RKO (cell line): Measurements from ENCODE around the gene EPB41L1.

Experiments used
- DNase-seq: peaks from one replicate; pipeline ENCODE4 v3.0.0-alpha.2; 2016; ENCODE audit warnings: low spot score

EPB41L1 gene

GRCh38 chr20:36154700-36155628 lies at the start of gene EPB41L1:
EPB41L1 (plus strand) TSS chr20:36154740; CDS start chr20:36173778, 19,038 bp downstream.
- peak; percentile 52 for DNase-seq

- no peak for DNase-seq
Observed at GRCh38 chr20:36104856-36105255, 49.7 kb upstream of the EPB41L1 start.

DNA sequence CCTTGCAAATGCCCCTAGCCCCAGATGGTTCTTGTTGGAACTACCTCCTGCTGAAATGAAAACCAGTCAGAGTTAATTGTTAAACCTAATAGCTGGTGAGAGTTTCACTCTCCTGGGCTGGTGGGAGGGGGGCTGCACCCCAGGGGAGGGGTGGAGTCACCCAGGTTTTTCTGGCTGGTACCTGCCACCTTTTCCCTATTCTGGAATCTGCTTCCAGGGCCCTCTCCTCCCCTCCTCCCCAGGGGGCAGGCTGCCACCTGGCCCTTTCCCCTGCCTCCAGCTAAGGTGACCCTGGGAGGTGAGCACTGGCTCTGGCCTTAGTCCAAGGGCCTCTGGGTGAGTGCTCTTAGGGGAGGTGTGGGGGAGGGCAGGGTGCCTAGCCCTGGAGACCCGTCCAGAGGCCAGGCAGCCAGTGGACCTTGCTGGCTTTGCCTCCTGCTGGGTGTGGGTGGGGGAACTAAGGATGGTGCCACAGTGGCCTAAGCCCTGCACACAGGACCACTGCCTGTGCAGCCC lies 48.8 kb upstream of the EPB41L1 start:
- no peak for DNase-seq

- no peak for DNase-seq
Observed at GRCh38 chr20:36106606-36107005, 47.9 kb upstream of the EPB41L1 start.

GRCh38 chr20:36107881-36108280 lies 46.7 kb upstream of the EPB41L1 start:
- DNase-seq: no peak

DNA sequence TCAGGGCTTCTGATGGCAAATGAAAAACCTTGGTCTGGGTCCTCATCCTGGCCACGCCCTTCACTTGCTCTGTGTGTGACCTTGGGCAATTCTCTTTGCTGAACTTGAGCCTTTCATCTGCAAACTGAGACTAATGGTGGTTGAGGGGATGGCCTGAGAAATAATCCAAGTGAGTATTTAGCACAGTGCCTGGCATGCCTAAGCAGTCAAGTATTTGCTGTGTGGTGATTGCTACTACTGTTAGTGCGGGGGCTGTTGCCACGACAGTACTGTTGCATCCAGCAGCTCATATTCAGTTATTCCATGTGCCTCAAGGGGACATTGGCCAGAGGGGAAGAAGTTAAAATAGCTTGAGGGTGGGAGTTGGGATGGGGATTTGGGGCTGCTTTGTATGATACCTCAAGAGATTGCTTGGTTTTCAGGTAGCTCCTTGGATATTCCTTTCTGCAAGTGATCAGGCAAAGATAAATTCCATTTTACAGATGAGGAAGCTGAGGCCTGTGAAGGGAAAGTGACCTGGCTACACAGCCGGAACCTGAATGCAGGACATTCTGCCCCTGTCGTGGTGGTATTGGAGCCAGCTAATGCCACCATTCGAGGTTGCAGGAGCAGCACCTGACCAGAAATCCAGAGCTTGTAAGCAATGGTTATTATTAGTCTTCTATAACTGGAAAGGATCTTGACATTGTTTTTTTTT lies 45.1 kb upstream of the EPB41L1 start:
- DNase-seq: no peak

DNA sequence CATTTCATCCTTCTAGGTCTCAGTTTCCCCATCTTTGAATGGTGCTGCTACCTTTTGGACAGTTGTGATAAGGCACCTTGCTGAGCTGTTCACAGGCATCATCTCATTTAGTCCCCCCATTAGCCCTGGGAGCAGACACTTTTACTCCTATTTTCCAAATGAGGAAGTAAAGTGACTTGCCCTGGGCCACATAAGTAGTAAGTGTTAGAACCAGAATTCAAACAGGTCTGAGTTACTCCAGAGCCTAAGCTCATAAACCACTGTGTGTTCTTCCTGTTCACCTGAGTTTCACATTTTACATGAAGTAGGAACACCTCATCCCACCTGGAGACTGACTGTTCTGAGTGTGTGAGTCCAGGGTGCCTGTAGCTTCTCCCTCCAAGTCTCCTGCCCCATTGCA lies 43.5 kb upstream of the EPB41L1 start:
- DNase-seq: no peak

DNA sequence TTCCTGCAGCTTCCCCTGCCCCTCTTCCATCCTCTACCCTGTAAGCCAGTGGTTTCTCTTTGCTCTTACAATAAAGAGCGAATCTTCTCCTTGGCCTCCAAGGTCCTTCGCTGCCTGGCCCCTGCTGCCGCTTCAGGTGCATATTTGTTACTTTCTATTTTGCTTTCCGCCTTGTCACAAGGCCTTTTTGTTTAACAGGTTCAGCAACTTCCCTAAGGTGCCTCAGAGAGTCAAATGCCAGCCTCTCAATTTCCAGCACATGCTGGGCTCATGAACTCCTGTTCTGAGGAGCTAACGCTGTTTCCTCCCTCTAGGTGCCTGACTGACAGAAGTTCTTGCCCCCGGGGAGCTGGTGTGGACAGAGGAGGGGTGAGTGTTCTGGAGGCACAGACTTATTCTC lies 42.4 kb upstream of the EPB41L1 start:
- DNase-seq: no peak

DNA sequence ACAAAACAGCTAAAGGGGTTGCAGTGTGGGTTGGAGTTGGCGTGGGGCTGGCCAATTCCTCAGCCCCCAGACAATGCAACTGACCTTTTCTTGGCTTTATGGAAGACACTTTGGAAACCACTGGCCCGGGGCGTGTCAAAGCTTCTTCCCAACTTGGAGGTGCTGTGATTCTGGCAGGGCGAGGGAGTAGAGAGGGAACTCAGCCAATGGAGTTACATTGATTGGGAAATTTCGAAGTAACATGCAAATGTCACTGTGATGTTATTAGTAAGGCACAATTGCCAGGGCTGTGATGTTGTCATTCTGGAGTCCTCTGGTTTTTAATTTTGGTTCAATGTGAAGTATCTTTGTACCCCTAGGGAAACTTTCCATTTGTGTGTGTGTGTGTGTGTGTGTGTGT lies 41.5 kb upstream of the EPB41L1 start:
- DNase-seq: no peak

DNA sequence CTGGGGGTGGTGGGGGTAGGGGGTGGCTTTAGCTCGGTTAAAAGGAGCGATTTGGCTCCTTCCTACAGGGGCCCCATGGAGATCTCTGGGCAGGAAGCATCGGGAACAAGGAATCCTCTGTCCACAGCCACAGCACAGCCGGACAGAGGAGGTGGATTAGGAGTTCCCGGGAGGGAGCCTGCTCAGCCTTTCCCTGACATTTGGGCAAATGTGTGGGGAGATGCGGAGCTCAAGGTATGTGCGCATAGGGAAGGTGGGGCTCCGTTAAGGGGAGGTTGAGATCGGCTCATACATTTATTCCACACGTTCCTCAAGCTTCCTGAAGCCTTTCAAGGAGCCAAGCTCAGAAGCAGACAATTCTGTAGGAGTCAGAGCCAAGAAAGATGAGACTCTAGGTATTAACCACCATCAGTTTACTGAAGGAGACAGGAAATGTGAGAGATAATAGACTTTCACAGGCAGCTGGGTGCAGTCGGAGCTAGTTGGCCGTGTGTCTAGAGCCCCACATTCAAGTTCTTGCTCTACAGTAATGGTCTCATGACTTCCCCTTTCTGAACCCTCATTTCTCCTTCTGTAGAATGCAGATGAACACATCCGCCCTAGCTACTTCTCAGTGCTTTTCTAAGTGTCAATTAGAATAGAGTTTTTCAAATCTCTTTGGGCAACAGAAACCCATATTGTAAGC lies 40.8 kb upstream of the EPB41L1 start:
- DNase-seq: no peak

DNA sequence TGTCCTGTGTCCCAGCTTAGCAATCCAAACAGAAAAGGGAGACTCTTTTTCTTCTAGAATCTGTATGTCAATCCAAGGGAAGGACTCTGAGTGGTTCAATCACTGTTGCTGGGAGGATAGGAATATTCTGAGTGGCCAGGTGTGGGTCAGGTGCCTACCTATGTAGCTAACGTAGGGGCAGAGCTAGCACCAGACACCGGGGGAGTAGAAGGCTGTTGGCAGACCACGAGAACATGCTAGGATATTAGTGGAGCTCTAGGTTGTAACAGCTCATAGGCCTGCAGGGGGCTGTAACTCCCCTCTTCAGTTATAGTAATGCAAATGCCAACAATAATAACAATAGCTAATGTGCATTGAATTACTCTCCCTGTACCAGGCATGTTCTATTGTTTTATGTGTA lies 39.8 kb upstream of the EPB41L1 start:
- DNase-seq: no peak

- DNase-seq: no peak
Observed at GRCh38 chr20:36115925-36116324, 38.6 kb upstream of the EPB41L1 start.

GRCh38 chr20:36116807-36117441 lies 37.6 kb upstream of the EPB41L1 start:
- peak; percentile 43 for DNase-seq

DNA sequence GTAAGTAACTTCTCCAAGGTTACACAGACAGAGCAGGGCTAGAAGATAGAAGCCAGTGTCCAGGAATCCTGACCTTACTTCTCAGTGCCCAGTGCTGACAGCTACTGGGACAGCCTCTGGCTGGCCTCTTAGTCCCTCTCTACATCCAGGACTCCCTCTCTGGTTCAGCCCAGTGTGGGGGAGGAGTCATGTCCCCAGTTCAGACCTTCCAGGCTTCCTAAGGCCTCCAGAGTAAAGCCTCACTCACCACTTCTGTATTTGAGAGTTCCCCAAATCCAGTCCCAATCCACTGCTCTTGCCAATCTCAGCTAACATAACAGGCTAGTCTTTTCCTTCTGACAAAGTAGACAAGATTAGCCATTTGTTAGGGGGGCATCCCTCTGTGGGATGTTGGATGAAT lies 36.9 kb upstream of the EPB41L1 start:
- no peak for DNase-seq

DNA sequence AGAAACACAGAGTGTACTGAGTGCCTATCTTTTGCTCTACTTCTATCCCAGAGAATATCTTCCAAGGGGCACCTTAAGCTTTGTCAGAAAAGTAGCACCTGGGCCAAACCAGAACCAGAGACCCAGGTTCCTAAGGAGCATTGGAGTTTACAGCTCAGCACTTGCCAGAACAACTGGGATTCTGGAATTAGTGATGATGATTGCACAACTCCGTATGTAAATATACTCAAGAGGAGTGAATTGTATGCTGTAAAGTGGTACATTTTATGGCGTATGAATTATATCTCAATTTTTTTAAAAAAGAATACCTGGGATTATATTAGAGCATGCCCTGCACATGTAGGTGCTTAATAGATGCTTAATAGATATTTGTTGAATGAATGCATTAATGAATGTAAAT lies 36.2 kb upstream of the EPB41L1 start:
- DNase-seq: no peak

GRCh38 chr20:36119537-36119936 lies 35.0 kb upstream of the EPB41L1 start:
- no peak for DNase-seq

DNA sequence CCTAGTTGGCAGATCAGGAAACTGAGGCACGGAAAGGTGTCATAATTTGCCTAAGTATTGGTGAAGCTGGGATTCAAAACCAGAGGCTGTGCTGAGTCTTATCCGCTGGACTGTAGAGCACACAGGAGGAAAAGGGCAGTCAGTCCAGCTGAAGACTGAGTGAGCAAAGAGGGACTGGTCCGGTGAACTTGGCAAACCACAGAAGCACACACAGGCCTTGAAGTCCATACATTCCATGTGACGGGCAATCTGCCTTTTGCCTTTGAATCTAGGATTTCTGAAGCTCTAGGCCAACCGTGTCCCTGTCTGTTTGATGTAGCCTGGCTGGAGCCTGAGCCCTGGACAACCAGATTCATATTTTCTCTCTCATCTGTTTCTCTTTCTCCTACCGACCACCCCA lies 34.3 kb upstream of the EPB41L1 start:
- no peak for DNase-seq

- DNase-seq: no peak
Observed at GRCh38 chr20:36120991-36121390, 33.5 kb upstream of the EPB41L1 start.

DNA sequence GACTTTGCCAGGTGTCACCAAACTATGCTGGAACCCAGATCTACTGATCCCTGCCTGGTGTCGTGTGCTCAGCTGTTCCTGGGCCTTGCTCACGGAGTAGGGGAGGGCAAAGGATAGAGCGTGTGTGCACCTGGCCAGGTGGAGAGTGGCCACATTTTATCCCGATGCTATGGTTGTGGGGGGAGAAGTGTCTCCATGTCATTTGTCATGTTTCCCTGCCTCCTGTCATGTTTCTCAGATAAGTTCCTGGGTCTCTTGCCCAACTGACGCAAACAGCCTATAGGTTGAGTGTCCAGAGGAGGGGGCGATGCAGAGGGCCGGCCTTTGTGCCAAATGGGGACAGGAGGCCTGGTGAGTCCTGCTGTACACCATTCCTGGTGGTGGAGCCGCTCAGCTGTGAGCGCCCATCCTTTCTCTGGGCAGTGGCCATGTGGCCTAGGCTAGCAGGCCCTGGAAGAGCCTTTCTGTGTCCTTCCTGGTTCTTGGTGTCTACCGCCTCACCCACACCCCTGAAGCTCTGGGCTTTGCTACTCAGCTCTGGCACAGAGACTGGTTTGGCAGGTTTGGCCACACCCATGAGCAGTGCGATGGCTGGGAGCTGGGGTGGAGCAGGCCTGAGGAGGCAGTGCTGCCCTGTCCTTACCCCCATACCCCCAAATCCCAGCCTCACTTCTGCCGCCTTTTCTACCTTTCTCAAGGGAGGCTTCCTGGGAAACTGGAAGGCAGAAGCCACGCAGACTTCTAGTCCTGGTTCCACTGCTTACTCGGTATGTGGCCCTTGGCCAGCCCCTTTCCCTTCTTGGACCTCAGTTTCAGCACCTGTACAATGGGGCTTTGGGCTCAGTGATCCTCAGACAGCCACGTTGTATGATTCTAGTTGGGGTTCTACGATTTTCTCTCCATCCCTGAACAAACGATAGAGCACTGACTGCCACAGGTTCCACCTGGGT lies 32.3 kb upstream of the EPB41L1 start:
- no peak for DNase-seq

GRCh38 chr20:36122931-36123288 lies 31.6 kb upstream of the EPB41L1 start:
- DNase-seq: no peak

DNA sequence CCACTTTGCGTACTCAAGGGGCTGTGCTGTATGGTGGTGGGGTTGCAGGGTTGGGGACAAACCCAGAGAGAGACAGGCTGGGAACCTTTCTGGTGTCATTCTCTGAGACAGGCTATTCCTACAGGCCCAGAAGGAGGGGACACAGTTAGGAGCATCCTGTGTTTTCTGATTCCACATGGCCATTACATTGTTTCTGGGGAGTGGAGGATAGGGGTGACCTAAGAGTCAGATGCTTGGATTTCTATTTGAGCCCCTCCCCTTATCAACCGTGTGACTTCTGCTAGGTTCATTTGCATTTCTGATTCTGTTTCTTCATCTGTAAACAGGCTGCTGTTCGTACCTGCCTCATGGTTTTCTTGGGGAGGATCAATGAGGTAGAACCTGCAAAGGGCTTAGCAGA lies 29.4 kb upstream of the EPB41L1 start:
- no peak for DNase-seq
